ENCODE results near the gene BRSK2.
"Not testable (repeated sequence)": the region's sequence is repeated elsewhere in the genome, so short reads cannot be mapped to it uniquely, and the experiment has no call there.

The BRSK2 gene

DNA sequence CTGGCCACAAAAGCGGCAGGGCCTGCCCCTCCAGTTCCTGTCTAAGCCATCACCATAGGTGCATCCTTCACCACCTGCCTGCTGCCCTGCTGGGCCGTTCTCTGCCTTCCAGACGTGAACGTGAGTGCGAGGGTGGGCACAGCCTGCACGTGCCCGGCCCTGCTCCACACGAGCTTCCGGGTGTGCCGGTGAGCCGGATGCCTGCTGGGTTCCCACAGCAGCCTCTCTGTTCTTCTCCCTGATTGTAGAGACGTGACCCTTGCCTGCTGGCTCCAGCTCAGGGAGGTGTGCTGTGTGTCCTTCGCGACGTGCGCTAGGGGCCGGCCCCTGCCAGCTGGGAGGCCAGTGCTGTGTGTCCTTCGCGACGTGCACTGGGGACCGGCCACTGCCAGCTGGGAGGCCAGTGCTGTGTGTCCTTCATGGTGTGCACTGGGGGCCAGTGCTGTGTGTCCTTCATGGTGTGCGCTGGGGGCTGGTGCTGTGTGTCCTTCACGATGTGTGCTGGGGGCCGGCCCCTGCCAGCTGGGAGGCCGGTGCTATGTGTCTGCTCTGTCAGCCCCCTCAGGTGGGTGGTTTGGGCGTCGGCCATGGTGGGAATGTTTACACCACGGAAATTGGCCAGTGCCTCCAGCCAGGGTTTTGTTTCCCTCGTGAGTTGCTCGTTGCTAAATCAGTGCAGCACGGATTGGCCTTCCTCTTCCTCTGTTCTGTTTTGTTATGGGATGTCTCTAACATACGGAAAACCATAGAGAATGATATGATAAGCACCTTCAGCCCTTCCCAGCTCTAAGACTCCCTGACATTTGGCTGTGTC, 35.4 kb upstream of the BRSK2 start:
- no peak for DNase-seq

DNA sequence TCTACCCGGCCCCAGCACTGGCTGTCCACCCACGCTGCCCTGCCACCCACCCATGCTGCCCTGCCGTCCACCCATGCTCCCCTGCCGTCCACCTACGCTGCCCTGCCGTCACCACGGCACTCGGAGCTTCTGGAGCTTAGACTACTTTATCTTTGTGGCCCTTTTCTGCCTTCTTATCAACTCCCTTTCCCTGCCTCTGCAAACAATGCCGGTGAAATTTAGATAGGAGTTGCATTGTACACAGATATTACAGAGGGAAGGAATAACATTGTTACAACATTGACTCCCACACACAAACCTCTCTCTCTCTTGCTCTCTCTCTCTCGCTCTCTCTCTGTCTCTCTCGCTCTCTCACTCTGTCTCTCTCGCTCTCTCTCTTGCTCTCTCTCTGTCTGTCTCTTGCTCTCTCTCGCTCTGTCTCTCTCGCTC, 33.7 kb upstream of the BRSK2 start:
- DNase-seq = no peak

DNA sequence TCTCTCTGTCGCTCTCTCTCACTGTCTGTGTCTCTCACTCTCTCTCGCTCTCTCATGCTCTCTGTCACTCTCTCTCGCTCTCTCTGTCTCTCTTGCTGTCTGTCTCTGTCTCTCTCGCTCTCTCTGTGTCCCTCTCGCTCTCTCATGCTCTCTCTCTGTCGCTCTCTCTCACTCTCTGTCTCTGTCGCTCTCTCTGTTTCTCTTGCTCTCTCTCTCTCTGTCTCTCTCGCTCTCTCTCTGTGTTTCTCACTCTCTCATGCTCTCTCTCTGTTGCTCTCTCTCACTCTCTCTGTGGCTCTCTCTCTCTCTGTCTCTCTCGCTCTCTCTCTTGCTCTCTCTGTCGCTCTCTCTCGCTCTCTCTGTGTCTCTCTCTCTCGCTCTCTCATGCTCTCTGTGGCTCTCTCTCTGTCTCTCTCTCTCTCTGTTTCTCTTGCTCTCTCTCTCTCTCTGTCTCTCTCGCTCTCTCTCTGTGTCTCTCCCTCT, 33.2 kb upstream of the BRSK2 start:
- DNase-seq = no peak

DNA sequence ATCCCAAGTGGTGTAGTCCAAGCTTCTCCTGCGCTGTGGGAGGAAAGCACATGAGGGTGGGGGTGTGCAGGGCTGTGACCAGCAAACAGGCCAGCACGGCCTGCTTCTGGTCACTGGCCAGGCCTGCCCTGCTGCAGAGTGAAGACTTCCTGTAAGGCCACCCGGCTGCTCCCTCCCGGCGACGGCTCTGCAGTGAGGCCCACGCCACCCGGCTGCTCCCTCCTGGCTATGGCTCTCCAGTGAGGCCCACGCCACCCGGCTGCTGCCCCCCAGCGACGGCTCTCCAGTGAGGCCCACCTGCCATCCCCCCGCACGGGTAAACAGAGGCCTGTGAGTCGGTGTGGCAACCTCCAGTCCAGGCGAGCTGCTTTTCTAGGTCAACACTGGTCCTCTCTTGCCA, 31.4 kb upstream of the BRSK2 start:
- no peak for DNase-seq

DNA sequence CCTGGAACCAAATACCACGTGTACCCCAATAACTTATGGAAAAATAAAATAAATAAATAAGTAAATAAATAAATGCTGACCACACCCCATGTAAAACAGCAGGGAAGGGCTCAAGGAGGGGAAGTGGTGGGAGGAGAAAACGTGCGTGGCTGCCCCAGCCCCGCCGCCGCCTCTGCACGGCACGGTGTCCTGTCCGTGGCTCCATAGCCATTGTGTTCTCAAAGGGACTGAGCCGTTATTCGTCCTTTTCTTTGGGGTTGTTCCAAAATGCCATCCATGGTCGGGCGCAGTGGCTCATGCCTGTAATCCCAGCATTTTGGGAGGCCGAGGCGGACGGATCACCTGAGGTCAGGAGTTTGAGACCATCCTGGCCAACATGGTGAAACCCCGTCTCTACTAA, 30.8 kb upstream of the BRSK2 start:
- not testable (repeated sequence) for DNase-seq

DNA sequence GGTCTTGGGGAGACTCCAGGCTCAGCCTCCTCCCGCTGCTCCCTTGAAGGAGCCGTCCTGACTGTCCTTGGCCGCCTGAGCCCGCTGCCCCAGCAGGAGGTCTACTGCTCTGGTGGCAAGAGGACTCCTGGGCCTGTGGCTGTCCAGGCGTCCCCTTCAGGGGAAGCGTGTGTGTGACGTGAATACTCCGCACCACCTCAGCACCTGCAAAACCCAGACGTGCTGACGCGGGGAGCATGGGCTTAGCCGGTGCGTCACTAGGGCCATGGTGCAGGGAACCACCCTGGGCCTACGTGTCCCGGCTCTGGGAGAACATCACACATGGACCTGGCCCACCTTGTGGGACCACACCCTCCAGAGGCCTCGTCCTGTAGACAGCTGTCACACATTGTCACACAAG, 30.2 kb upstream of the BRSK2 start:
- DNase-seq = no peak

DNA sequence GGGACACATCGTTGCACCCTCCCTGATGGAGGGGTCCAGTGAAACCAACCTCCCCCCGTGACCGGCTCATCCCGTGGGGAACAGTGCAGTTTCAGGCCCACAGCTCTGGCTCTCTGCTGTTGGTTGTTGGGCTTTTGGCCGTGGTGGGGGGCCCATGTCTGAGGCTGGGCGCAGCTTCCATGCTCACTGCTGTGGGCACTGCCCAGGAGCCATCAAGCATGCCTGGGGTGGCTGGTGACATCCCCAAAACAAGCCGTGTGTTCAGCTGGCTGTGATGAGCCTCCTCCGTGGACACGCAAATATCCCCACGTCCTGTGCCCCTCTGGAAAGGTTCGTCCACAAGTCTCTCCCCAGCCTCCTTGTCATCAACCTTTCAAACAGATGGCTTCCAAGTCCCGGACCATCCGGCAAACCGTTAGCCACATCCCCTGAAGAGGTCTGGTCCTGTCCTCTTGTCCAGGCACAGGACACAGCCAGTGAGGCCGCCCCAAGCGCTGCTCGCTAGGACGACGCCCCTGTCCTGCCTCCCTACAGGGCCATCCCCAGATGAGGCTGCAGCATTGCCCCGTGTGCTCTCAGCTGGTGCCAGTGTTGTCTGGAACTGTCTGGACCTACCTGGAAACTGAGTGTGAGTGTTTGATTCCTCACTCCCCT, 29.4 kb upstream of the BRSK2 start:
- DNase-seq = no peak

DNA sequence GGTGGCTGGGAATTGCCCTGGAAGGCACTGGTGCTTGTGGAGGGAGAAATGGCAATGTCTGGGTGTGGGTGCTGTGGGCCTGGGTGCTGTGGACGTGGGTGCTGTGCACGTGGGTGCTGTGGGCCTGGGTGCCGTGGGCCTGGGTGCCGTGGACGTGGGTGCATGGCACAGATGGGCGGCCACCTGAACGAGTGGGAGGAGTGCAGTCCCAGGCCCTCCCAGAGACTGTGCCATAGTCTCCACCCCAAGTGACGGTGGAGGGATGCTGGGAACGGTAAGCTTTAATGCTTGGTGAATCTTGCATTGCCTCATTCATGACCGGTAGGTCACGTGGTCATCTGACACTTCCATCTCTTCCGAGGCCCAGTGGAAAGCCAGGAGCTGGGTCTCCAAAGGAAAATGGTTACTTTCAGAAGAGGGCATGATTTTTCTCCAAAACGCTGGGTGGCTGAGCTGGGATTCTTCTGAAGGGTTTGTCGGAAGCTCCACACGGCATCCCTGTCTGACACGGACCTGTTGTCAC, 28.8 kb upstream of the BRSK2 start:
- DNase-seq = no peak

DNA sequence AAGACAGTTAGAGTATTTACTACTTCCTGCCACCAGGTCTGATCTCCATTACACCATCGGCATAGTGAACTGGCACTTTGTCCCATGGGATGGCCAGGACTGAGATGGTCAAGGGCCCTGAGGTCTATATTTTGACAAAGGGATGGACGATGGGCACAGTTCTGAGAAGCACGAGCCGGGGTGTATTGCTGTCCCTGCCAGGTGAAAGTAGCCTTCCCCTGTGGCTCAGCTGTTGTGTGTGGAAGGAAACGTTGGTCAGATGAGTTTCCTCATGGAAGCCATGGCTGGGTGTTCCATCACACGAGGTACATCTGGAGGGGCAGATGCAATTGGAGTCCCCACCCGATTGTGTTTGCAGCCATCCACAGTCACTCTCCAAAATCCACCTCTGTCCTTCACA, 27.9 kb upstream of the BRSK2 start:
- DNase-seq = no peak

DNA sequence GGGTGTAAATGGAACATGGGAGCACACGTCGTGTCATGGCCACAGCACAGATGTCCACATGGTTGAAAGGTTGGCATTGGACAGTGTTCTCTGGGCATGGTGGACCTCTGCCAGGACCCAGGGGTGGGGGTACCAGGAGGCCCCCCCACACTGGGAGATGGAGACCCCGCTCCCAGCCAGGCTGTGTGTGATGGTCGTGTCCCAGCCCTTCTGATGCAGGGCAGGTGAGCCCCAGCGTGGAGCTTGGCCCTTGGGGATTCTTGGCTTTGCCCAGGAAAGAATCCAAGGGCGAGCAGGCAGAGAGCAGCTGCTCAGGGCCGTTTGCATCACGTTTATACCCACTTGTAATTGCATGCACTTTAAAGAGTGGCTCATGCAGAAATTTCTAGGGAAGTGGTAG, 22.0 kb upstream of the BRSK2 start:
- DNase-seq = no peak

DNA sequence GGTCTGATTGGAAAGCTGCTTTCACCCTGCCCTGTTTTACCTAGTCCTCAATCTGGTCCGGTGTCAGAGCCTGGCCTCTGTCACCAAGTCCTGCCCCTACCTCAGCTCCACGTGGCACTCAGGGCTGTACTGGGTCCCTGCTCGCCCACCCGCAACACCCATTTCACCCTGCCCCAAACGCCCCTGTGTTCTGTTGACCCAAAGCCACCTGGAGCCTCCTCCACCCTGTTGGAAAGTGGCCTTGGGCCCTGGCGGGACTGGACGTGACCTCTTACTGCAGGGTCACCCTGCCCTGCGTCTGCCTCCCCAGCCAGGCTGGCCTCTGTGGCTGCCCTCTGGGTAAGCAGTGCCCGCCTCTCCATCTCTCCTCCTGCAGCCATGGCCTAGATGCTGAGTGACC, 21.5 kb upstream of the BRSK2 start:
- no peak for DNase-seq

DNA sequence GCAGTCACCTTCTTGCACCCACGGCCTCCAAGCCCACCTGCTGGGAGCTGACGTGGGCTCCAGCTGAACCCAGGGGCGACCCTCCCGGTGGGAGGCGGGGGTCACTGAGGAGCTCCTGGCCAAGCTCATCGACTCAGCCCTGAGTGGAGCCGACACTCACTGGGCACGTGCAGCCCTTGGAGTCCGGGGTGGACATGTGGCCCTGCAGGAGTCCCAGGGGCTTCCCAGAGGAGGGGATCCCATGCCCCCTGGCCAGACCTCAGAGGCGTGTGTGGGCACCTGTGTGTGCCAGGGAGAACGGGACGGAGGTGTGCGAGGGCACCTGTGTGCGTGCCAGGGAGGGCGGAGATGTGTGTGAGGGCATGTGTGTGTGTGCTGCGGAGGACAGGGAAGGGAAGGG, 20.8 kb upstream of the BRSK2 start:
- no peak for DNase-seq

DNA sequence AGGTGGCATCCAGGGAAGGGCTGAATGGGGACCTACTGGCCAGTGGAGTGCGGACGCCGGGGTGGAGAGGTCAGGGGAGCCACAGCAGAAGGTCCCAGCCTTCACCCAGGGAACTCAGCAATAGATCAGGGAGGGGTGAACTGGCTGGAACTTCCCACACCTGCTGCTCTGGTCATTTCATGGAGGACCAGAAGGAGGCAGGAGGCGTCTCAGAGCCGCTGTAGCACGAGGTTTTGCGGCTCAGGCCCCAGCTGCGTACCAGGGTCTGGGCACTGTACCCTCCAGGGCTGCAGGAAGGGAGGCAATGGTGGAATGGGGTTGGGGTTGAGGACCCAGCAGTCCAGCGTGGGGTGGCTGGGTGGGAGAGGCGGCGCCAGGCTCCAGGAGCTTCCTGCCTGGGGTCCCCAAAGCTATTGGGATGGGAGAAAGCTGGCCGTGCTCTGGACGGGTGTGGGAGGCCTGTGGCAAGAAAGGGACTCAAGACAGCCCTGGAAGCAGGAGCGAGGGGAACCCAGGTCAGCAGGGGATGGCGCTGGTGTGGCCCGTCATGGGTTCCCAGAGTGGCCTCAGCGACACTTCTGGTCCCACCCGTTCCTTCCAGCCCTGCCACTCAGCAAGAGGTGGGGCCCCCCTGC, 20.2 kb upstream of the BRSK2 start:
- DNase-seq = no peak

DNA sequence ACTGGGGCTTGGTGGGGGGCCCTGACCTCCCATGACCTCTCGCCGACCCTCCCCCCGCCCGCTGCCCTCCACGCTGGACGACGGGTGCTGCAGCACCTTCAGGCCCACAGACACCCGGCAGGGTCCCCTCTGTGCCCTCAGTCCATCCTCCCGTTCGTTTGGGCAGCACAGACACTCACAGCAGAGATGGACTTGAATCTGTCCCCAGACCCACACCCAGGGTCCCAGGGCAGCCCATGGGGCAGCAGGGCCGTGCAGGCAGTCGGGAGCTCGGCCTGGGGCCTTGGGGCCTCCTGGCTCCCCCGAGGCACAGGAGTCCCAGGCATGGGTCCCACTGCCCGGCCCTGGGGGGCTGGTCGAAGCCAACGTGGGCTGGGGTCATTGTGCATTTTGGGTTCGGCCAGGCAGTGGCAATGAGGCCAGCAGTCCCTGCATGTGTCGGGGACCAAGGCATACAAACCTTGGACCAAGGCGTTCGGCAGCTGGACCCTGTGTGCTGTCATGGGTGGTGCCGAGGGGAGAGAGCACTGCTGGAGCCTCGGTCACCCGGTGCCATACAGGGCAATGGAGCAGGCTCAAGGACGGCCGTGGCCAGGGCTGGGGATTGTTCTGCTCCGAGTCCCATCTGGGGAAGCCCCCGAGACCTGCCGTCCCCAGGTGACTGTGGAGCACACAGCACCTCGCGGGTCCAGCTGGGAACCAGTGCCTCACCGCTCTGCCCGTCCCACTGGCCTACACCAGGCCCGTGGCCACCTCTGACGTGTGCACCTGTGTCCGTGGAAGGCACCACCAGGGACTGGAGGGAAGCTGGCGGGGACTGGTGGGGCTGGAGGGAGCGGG, 19.3 kb upstream of the BRSK2 start:
- DNase-seq = no peak

DNA sequence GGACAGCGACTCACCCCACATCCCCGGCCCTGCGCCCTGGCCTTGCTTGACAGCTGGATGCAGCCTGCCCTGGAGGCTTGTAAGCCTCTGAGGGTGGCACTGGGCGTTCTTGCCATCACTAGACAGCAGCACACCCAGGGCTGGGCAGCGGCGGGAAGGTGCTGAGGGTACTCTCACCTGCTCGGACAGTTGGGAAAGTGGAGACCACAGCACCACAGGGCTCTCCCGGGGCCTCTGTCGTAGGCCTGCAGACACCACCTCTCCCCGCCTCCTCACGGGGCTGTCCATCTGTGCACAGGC, 18.8 kb upstream of the BRSK2 start:
- no peak for DNase-seq

DNA sequence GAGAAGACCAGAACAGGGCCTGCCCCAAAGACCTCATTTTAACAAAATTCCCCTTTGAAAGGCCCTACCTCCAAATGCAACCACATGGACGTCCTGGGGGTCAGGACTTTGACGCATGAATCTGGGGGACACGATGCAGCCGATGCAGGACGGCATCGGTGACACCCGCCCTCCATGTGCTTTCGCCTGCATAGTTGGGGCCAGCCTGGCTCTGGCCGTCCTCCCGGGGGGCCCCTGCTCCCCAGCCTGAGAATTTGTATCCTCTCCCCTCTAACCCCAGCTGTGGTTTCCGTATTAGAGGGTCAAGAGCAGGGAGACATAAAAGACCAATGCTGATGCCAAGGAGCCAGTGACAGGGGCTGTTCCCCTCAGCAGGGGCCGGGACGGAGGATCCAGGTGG, 18.4 kb upstream of the BRSK2 start:
- no peak for DNase-seq

DNA sequence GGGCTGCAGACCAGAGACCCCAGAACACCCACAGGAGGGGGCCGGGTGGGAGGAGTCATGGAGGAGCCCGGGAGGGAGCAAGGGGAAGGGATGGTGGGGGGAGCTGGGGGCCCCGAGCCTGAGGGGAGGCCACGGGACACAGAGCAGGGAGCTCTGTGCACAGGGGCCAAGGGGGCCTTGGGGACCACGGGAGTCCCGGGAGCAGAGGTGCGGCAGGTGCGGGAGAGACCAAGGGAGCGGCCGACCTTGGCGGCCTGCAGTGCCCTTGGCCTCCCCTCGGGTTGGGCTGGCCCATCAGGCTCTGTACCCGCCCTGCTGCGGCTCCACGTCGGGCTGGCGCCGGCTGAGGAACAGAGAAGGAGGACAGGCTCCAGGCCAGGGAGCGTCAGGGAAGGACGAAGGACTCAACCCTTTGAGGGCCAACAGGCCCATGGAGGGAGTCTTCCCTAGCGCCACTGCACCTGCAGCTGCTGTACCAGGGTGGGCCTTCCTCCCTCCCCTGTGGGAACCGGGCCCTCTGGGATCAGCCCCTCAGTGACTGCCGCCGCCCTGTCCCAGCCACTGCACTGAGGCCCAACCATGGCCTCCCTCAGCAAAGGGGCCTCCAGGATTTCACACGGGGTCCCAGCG, 17.8 kb upstream of the BRSK2 start:
- no peak for DNase-seq

DNA sequence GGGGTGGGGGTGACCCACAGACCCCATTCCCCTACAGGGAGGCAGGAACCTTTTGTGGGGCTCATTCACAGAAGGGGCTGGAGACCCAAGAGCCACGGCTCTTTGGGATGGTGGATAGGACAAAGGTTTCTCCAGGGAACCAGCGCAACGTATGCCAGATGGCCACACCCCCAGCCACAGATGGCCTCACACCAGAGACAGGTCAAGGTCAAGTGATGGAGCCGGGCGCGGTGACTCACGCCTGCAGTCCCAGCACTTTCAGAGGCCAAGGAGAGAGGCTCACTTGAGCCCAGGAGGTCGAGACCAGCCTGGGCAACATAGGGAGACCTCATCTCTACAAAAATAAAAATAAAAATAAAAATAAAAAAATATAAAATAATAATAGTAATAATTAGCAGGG, 17.1 kb upstream of the BRSK2 start:
- DNase-seq = no peak

DNA sequence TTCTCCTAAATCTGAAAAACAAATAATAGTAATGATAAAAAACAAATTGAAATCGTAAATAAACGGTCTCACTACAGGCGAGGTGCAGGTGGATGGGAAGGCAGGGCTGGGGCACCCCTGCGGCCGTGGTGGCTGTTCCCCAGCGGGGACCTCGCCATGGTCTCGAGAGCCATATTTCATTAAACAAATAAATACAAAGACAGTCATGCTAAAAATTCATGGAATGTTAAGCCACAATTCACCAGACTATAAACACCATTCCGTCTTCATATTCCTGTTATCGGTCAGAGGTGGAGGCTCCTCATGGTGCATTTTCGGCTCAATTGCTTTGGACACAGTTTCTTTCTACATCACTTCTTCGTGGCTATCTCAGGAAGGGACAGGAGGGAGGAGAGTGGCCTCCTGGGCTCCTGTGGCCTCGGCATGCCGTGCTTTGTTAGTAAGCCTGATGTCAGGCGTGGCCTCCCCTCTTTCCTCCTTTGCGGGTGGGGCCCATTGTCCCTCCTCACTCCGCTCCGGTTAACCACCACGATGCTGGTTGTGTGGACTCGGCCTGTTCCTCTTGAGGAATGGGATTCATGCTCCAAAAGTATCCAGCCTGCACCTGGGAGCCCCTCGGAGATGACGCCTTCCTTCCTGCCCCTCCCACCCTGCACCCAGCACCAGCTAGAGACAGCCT, 16.1 kb upstream of the BRSK2 start:
- no peak for DNase-seq

DNA sequence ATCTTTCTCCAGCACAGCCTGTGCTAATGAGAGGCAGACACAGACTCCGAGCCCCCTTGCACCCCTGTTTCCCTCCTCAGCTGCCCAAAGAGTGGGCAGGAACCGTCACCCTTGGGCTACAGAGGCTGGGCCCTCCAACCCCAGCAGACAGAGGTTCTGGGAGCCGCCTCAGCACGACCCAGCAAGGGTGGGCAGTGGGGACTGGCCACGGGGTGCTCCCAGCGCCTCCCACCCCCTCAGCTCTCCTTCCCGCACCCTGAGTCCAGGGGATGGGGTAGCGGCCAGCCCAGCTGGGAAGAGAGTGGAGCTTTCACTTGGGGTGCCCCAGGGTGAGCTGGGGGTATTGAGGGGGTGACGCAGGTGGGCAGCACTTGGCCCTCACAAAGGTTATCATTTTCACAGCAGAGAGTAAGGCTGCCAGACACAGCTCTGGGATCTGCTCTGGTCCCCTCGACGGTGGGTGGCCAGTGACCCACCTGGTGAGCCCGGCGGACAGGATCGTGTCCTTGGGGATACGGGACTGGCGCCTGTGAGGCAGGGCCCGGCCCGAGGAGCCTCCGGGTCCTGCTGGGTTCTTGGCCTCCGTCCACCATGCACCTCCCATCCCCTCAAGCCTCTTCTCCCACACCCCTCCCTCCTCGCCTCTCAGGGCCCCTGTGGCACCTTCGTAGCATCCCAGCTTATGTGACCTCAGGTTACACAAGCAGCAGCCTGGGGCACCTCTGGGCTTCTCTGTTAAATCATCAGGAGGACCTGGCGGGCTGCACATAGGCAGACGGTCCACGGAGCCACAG, 14.4 kb upstream of the BRSK2 start:
- DNase-seq = no peak

DNA sequence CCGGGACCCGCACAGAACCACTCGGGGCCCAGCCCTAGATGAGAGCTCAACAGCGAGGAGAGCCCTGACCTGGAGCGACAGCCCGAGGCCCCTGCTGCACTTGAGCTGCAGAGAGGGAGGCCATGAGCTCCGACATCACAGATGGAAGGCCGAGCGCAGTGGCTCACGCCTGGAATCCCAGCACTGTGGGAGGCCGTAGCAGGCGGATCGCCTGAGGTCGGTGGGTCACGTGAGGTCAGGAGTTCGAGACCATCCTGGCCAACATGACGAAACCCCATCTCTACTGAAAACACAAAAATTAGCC, 13.8 kb upstream of the BRSK2 start:
- no peak for DNase-seq
